GM18517 (cell line): Measurements from ENCODE around the gene ST14.
A peak's percentile ranks its signal among the peaks of the same experiment; 100 is the strongest.

Source experiments
- ATAC-seq: cut with Tn5 transposase; IDR thresholded peaks from one replicate; pipeline ENCODE4 v1.9.1; 2021; ENCODE audit warnings: mild to moderate bottlenecking, moderate library complexity; ENCODE audit not compliant: unreplicated experiment

ST14 gene

DNA sequence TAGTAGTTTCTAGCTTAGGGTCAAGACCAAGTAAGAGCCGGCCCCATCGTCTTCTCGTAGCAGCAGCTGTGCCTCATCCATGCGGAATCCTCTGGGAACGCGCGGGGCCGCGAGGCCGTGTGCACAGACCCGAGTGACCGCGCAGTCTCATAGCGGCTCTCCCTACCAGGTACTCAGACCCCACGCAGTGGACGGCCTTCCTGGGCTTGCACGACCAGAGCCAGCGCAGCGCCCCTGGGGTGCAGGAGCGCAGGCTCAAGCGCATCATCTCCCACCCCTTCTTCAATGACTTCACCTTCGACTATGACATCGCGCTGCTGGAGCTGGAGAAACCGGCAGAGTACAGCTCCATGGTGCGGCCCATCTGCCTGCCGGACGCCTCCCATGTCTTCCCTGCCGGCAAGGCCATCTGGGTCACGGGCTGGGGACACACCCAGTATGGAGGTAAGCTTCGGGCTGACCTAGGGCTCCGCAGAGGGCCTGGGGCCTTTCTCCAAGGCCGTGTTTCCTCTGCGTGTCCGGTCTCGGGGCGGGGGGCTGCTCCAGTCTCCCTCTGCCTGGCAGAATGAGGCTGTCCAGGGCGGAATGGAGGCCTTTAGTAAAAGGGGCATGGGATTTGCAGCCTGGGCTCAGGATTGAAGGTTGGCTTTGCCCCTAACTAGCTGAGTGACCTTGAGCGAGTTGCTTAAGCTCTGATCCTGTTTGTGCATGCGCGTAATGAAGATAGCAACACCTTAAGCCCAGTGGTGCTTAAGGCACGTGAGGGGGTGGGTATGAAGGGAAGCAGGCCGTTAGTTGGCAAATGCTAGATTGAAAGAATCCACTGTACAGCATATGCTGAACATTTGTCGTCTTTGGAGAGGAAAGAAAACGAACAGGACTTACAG is 48.9 kb downstream of the ST14 start:
- no peak for ATAC-seq

DNA sequence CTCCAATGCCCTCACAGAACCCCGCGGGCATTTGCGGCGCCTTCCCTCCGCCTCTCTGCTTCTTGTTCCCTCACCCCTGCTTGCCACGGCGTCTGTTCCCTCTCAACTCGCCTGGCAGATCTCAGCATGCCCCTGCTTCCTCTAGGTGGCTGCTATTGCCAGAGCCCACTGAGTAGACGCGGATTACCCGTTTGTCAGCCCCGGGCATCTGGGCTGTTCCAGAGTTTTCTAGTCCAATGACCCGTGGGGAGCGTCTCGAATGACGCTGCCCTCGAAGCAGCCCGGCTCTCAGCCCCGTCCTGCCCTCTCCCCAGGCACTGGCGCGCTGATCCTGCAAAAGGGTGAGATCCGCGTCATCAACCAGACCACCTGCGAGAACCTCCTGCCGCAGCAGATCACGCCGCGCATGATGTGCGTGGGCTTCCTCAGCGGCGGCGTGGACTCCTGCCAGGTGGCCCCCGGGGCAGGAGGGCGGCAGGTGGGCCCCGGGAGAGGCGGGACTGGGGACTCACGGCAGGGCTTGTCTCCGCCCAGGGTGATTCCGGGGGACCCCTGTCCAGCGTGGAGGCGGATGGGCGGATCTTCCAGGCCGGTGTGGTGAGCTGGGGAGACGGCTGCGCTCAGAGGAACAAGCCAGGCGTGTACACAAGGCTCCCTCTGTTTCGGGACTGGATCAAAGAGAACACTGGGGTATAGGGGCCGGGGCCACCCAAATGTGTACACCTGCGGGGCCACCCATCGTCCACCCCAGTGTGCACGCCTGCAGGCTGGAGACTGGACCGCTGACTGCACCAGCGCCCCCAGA is 49.7 kb downstream of the ST14 start:
- no peak for ATAC-seq

DNA sequence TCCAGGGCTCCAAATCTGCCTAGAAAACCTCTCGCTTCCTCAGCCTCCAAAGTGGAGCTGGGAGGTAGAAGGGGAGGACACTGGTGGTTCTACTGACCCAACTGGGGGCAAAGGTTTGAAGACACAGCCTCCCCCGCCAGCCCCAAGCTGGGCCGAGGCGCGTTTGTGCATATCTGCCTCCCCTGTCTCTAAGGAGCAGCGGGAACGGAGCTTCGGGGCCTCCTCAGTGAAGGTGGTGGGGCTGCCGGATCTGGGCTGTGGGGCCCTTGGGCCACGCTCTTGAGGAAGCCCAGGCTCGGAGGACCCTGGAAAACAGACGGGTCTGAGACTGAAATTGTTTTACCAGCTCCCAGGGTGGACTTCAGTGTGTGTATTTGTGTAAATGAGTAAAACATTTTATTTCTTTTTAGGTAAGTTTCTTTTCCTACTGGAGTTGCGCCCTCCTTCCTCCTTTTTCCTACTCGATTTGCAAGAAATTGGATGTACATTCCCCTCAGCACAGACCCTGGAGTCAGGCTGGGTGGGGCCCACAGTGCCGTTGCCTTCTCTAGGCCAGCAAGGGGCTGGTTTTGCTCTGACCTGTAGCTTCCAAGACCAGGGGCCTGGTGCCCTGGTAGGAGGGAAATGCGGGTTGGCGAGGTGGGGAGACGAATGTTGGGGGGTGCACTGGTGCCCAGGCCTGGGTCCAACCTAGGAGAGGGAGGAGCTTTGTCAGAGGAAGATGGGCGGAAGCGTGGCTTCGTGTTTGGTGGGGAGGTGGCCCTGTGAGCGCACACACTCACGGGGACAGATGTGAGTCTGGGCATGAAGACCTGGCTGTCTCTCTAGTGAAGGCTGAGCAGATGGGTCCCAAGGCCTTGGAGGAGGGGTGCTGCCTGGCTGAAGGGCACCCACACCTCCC is 50.6 kb downstream of the ST14 start:
- ATAC-seq, result no peak

- ATAC-seq, result no peak
These were observed 51.6 kb downstream of the ST14 start for GRCh38 chr11:130211144-130211543.

DNA sequence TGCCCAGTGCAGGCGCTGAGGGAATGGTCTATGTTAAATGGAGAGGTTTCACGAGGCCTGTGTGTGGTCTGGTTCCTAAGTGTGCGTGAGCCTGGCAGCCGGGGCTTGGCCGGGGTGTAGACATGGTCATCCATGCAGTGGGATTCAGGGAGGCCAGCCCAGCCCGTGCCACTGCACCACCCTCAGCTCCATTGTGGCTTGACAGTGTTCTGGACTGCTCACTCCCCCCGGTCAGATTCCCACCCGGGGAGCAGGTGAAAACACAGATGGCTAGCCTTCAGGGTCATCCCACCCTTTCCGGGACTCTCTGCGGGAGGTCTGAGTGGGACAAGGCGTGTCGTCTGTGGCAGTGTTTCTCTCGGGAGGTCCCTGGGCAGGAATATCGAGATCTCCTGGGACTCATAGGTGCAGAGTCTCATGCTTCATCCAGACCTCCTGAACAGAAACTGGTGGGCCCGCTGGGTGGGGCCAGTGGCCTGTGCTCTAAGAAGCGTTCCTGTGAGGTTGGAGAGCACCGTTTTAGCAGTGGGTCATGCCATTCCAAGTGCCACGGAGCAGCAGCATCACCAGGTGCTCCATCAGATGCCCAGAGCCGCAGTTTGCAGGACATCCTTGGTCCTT is 52.3 kb downstream of the ST14 start:
- no peak for ATAC-seq

GRCh38 chr11:130212431-130212961 is 52.9 kb downstream of the ST14 start:
- no peak for ATAC-seq

DNA sequence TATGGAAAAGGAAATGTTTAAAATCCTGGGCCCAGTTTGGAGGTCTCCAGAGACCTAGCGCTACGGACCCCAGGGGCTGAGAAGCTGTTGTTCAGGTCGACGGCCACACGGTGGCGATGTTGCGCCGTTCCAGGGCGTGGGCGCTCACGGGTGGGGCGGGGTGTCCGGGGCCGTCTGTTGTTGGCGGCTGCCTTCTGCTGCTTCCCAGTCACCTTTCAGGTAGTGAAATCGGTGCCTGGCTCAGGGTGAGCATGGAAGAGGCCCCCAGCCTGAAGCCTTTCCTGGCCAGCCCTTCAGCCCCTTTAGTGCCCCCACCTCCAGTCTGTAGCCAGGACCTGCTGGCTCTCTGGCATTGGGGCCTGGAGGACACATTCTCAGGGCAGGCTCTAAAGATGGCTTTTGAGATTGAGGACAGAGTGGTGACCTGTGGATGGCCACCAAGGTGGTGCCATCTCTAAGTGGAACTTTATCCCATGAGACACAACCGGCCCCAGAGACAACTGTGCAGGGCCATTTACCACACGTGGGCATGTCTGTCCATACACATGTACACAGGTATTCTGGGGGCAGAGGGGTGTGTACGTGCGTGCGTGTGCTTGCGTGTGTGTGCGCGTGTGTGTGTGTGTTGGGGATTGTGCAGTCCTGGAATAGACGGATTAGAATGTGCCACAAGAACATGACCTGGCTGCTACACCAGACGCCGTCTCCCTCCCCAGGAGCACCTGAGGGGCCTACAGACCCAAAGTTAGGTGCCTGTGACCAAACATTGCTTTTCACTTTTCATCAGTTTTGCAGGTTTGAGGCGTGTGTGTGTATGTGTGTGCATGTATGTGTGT is 53.8 kb downstream of the ST14 start:
- peak; percentile 78 for ATAC-seq

GRCh38 chr11:130213979-130214281 is 54.3 kb downstream of the ST14 start:
- no peak for ATAC-seq

GRCh38 chr11:130214861-130215530 is 55.4 kb downstream of the ST14 start:
- ATAC-seq, result no peak

DNA sequence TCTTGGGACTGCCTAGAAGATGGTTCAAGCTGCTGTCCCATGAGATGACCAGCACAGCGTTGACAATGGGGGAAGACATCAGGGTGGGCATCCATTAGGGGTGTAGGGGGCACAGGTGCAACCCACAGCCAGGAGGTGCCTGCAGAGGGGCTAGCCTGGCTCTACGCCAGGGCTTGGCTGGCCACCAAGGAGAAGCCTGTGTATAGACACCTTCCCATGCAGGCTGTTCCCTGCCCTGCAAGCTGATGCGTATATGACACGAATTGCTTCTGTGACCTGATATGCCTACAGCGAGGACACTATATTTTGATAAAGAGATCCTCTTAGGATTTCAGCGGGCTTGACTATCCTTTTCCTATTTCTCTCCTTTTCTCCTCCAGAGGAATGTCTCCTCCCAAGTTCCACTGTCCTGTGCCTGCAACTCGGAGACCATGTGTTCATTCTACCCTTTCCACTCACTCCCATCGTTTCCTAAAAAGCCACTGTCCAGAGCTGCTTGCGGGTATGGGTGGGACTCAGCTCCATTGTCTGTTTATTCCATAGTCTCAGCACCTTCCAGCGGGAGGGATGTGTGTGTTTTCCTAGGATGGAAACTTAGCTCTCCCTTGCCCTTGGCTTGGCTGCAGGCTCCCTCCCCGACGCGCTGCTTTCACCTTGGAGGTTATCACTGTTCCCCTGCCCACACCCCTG is 56.1 kb downstream of the ST14 start:
- no peak for ATAC-seq

- ATAC-seq, result no peak
These were observed 56.6 kb downstream of the ST14 start for GRCh38 chr11:130216221-130216550.

- ATAC-seq, result no peak
These were observed 57.1 kb downstream of the ST14 start for GRCh38 chr11:130216591-130217132.

- ATAC-seq, result no peak
These were observed 57.8 kb downstream of the ST14 start for GRCh38 chr11:130217133-130218031.

DNA sequence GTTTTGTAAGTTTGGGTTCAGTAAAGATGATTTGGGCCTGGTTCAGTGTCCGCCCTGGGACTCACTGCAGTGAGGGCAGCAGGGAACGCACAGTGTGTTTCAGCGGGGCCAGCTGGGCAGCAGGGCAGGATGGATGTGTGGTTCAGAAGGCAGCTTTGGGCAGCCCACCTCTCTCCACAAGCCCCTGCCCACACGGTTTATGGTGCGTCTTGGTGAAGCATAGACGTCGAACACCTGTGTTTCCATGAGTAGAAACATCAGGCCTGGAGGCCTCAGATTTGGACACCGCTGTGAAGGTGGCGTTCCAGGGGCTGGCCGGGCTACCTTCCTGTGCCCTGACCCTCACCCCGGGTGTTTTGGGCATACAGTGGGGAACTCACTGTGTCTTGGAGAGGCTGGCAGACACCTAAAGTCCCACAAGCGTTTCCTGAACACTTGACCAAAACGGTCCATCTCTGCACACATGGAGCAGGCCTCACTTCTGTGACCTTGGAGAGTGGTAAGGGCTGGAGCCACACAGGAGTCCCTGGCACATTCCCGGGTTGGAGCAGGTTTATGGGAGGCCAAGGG is 59.0 kb downstream of the ST14 start:
- ATAC-seq, result no peak

DNA sequence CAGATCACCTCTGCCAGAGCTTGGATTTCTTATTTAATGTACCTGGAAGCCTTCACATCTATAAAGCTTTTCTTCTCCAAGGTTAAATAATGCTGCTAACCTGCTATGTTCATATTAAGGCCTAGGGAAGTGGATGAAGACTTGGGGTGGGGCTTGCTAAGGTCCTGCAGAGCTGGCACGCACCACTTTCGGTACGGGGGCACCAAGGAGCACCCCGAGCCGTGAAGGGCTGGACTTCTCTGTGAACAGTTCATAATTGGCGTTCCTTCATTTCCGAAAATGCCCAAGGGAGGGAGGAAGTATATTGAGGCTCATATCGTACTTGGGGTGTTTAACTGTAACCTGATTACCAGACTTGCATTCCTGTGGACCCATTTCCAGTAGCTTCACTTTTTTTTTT is 59.6 kb downstream of the ST14 start:
- no peak for ATAC-seq

DNA sequence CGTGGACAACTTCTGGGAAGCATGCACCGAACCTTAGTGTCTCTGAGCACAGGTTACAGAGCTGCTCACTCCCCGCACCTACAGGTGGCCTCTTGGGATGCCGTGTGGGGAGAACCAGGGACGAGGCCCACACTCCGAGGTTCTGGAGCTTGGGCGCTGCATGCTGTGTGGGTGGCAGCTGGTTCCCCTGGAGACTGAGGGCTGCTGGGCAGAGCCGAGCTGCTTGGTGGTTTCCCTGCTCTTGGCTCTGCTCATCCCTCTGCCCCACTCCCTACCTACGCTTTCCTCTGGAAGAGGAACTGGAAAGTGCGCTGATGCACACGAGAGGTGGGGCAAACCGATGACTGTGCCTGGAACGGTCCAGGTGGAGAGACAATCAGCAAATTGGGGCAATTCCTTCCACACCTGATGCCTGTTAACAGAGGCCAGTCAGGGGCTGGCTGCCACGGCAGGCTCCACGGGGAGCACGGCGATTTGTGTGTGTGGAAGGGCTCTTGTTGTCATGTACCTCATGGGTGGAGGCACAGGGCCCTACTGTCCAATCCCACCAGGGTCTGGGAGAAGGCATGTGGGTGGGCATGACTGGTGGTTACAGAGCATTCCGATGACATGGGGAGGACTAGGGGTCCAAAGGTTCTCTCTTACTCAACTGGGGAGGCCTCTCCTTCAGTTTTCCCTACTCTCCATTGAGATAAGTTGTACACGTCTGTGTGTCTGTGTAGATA is 60.9 kb downstream of the ST14 start:
- ATAC-seq, result no peak
